ENCODE data around the gene MCEMP1.

DNA sequence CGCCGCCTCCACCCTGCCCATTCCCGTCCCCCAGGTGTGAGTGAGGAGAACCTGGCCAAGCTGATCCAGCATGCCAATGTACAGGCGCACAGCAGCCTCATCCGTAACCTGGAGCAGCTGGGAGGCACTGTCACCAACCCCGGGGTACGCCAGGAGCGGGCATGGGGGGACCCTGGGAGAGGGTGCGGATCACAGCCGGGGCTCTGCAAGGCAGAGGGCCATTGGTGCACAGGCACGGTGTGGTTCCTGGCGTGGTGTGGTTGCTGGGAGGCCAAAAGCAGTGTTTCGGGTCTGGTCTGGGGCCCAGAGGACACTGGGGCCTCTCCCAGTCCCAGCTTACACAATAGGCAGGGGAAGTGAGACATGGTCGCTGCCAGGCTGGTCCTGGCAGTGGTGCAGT, 31.7 kb upstream of the MCEMP1 start:
- no peak for TF ChIP-seq EP300 (conservative IDR thresholded peaks at IDR 0.05; ENCODE audit: poor library complexity, severe bottlenecking)
- TF ChIP-seq MXI1 (conservative IDR thresholded peaks at IDR 0.05; ENCODE audit: poor library complexity, severe bottlenecking) = no peak
- TF ChIP-seq, protein P1, sequence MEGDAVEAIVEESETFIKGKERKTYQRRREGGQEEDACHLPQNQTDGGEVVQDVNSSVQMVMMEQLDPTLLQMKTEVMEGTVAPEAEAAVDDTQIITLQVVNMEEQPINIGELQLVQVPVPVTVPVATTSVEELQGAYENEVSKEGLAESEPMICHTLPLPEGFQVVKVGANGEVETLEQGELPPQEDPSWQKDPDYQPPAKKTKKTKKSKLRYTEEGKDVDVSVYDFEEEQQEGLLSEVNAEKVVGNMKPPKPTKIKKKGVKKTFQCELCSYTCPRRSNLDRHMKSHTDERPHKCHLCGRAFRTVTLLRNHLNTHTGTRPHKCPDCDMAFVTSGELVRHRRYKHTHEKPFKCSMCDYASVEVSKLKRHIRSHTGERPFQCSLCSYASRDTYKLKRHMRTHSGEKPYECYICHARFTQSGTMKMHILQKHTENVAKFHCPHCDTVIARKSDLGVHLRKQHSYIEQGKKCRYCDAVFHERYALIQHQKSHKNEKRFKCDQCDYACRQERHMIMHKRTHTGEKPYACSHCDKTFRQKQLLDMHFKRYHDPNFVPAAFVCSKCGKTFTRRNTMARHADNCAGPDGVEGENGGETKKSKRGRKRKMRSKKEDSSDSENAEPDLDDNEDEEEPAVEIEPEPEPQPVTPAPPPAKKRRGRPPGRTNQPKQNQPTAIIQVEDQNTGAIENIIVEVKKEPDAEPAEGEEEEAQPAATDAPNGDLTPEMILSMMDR (IDR thresholded peaks at IDR 0.05; ENCODE audit: poor library complexity, severe bottlenecking) = no peak
